ENCODE results near the gene KATNAL1. TPM values are rescaled to one million over a fixed set of nuclear protein-coding genes. Genes with fewer than 3 reads are reported as not detected.

The KATNAL1 gene
- polyA plus RNA-seq, 3 donors = 0.49 to 1.2 (median 1.0) TPM

GRCh38 chr13:30334663-30335386 is 27.5 kb upstream of the KATNAL1 start:
- Histone ChIP-seq H4K20me1 (ENCODE audit: insufficient read depth, low read length) (no peaks in the 10 kb centered on the region), H3K27ac (ENCODE audit: low read depth in 1 of 2, low read length in 2 of 2) (no peak overlapping the region), H3K4me2 (replicated peaks; ENCODE audit: extremely low read depth, low read length, poor library complexity, severe bottlenecking) (no peak overlapping the region), H3K79me2 (ENCODE audit: insufficient read depth, low read length) (no peaks in the 10 kb centered on the region), H3K27me3 (ENCODE audit: control insufficient read depth in 2 of 2, insufficient read depth in 2 of 2, low read length in 2 of 2) (no peaks in the 10 kb centered on the region), H3K36me3 (replicated peaks in 1 of 2; ENCODE audit: control insufficient read depth in 1 of 2, insufficient read depth in 2 of 2, low read length in 2 of 2) (no peaks in the 10 kb centered on the region), H3K9ac (ENCODE audit: insufficient read depth, low read length, poor library complexity, severe bottlenecking) (no peak overlapping the region), H3K9me3 (replicated peaks in 1 of 2; ENCODE audit: control insufficient read depth in 1 of 2, insufficient read depth in 1 of 2, low read length in 2 of 2) (no peaks in the 10 kb centered on the region), H2AFZ (ENCODE audit: insufficient read depth, low read depth, low read length, poor library complexity, severe bottlenecking) (peak overlapping the region; percentile 6), H3K4me3 (replicated peaks in 1 of 3; ENCODE audit: low read depth in 2 of 3, low read length in 3 of 3) (no peak overlapping the region), H3K4me1 (ENCODE audit: control insufficient read depth in 1 of 2, insufficient read depth in 2 of 2, low read length in 2 of 2) (peaks cover 0 to under 1% of the 10 kb centered on the region in 2 donors)
- peak; percentile 11 to 34 (median 21) for DNase-seq
- Mint-ChIP-seq H3K9me3 (no peaks in the 10 kb centered on the region), H3K27me3 (ENCODE audit: low read depth in 3 of 3) (peaks cover 0 to 1% (median 1%) of the 10 kb centered on the region in 3 donors), H3K4me3 (no peak overlapping the region), H3K27ac (peak overlapping the region in 1 of 7 donors; percentile 30), H3K36me3 (no peaks in the 10 kb centered on the region), H3K4me1 (peaks cover 4% of the 10 kb centered on the region)
- intact Hi-C loops (cut with micrococcal nuclease) = loop anchor here in 1 of 2 donors (10.0 kb wide), 1 partner anchor 50 kb away; no protein-coding TSS in a partner anchor
- TF ChIP-seq CTCF (IDR thresholded peaks at IDR 0.05) = peak; percentile 74
- WGBS (ENCODE audit: insufficient coverage) = 88% methylated on average over 12 of the region's 13 CpGs

DNA sequence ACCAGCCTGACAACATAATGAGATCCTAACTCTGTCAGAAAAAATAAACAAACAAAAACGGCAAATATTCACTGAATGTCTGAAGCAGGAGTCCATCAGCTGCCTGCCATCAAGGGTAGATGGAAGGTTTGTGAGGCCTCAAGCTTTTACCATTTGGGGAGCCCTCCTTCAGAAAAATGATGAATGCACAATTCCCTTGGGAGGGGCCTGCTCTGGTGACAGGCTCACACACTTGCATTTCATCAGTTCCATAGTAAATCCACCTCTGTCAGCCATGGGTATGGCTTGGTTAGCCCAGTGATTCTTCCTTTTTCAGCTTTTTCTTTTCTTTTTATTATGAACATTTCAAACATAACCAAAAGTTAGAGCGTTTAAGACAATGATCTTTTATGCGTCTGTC is 26.3 kb upstream of the KATNAL1 start:
- Mint-ChIP-seq H3K36me3 (no peaks in the 10 kb centered on the region), H3K4me3 (no peak overlapping the region), H3K4me1 (peaks cover 3% of the 10 kb centered on the region), H3K9me3 (no peaks in the 10 kb centered on the region), H3K27me3 (ENCODE audit: low read depth in 3 of 3) (peaks cover 0 to 2% (median 1%) of the 10 kb centered on the region in 3 donors), H3K27ac (no peak overlapping the region)
- Histone ChIP-seq H3K27ac (ENCODE audit: low read depth in 1 of 2, low read length in 2 of 2) (no peak overlapping the region), H3K4me3 (replicated peaks in 1 of 3; ENCODE audit: low read depth in 2 of 3, low read length in 3 of 3) (no peak overlapping the region), H3K9ac (ENCODE audit: insufficient read depth, low read length, poor library complexity, severe bottlenecking) (no peak overlapping the region), H3K9me3 (replicated peaks in 1 of 2; ENCODE audit: control insufficient read depth in 1 of 2, insufficient read depth in 1 of 2, low read length in 2 of 2) (no peaks in the 10 kb centered on the region), H2AFZ (ENCODE audit: insufficient read depth, low read depth, low read length, poor library complexity, severe bottlenecking) (no peak overlapping the region), H3K4me2 (replicated peaks; ENCODE audit: extremely low read depth, low read length, poor library complexity, severe bottlenecking) (no peak overlapping the region), H3K4me1 (ENCODE audit: control insufficient read depth in 1 of 2, insufficient read depth in 2 of 2, low read length in 2 of 2) (no peaks in the 10 kb centered on the region), H4K20me1 (ENCODE audit: insufficient read depth, low read length) (no peaks in the 10 kb centered on the region), H3K36me3 (replicated peaks in 1 of 2; ENCODE audit: control insufficient read depth in 1 of 2, insufficient read depth in 2 of 2, low read length in 2 of 2) (no peaks in the 10 kb centered on the region), H3K79me2 (ENCODE audit: insufficient read depth, low read length) (no peaks in the 10 kb centered on the region), H3K27me3 (ENCODE audit: control insufficient read depth in 2 of 2, insufficient read depth in 2 of 2, low read length in 2 of 2) (no peaks in the 10 kb centered on the region)
- DNase-seq = no peak
- TF ChIP-seq CTCF (IDR thresholded peaks at IDR 0.05) = no peak
- 100% methylated on average over 1 of the region's 3 CpGs for WGBS (ENCODE audit: insufficient coverage)
- intact Hi-C loops (cut with micrococcal nuclease) = loop anchor here in 1 of 2 donors (10.0 kb wide), 1 partner anchor 49 kb away; no protein-coding TSS in a partner anchor

All from CD14-positive monocyte (primary cell).